Esophagus squamous epithelium (tissue), 4 donors: ENCODE measurements around the gene LRRC10B.

Experiments used
- POLR2A ChIP-seq, 4 donors: fragments of 450-650 bp; IDR thresholded peaks; one replicate each; pipeline ENCODE4 v1.6.1; 2017; ENCODE audit warnings: antibody characterized with exemption in 4 of 4, mild to moderate bottlenecking in 4 of 4, moderate library complexity in 3 of 4
- TF ChIP-seq, protein P1 (sequence below), 6 experiments: fragments of 450-650 bp in 4 of 6; fragments of 200-600 bp in 2 of 6; sonication (generic) in 2 of 6; IDR thresholded peaks; one replicate each; pipeline ENCODE4 v1.5.1; 2016 to 2019; ENCODE audit warnings: antibody characterized with exemption in 6 of 6, mild to moderate bottlenecking in 4 of 6, moderate library complexity in 4 of 6

- TF ChIP-seq, protein P1, sequence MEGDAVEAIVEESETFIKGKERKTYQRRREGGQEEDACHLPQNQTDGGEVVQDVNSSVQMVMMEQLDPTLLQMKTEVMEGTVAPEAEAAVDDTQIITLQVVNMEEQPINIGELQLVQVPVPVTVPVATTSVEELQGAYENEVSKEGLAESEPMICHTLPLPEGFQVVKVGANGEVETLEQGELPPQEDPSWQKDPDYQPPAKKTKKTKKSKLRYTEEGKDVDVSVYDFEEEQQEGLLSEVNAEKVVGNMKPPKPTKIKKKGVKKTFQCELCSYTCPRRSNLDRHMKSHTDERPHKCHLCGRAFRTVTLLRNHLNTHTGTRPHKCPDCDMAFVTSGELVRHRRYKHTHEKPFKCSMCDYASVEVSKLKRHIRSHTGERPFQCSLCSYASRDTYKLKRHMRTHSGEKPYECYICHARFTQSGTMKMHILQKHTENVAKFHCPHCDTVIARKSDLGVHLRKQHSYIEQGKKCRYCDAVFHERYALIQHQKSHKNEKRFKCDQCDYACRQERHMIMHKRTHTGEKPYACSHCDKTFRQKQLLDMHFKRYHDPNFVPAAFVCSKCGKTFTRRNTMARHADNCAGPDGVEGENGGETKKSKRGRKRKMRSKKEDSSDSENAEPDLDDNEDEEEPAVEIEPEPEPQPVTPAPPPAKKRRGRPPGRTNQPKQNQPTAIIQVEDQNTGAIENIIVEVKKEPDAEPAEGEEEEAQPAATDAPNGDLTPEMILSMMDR (IDR thresholded peaks at IDR 0.05), result peak; percentile 75 to 98 (median 88)
- TF ChIP-seq POLR2A (IDR thresholded peaks at IDR 0.05), result no peak
Measured at GRCh38 chr11:61516675-61517572, 8.4 kb downstream of the LRRC10B start.
